HG02798 (cell line): ENCODE data around the gene SHISA7.

Experiments used
- ATAC-seq: cut with Tn5 transposase; IDR thresholded peaks from one replicate; pipeline ENCODE4 v1.9.1; 2021; ENCODE audit warnings: mild to moderate bottlenecking; ENCODE audit not compliant: unreplicated experiment, poor library complexity

Gene SHISA7

GRCh38 chr19:55464039-55464661 lies 21.1 kb upstream of the SHISA7 start:
- no peak for ATAC-seq

GRCh38 chr19:55463583-55464031 lies 20.5 kb upstream of the SHISA7 start:
- ATAC-seq = no peak

GRCh38 chr19:55462722-55463121 lies 19.6 kb upstream of the SHISA7 start:
- ATAC-seq = no peak

- no peak for ATAC-seq
Observed at GRCh38 chr19:55461974-55462626, 19.0 kb upstream of the SHISA7 start.

GRCh38 chr19:55461259-55461973 lies 18.3 kb upstream of the SHISA7 start, which contains the start of gene ISOC2:
TSS of gene ISOC2 (minus strand) at chr19:55461642. CDS start at chr19:55456486, 5,156 bp downstream.
- peak; percentile 97 for ATAC-seq

- no peak for ATAC-seq
Observed at GRCh38 chr19:55460670-55461258, 17.7 kb upstream of the SHISA7 start.

- no peak for ATAC-seq
Observed at GRCh38 chr19:55459950-55460657, 17.0 kb upstream of the SHISA7 start.

- no peak for ATAC-seq
Observed at GRCh38 chr19:55459551-55459949, 16.4 kb upstream of the SHISA7 start.

GRCh38 chr19:55457683-55458457 lies 14.8 kb upstream of the SHISA7 start:
- ATAC-seq = no peak

GRCh38 chr19:55456347-55456746 lies 13.2 kb upstream of the SHISA7 start:
- no peak for ATAC-seq

GRCh38 chr19:55455576-55456235 lies 12.6 kb upstream of the SHISA7 start:
- ATAC-seq = no peak

GRCh38 chr19:55454787-55455243 lies 11.7 kb upstream of the SHISA7 start:
- ATAC-seq = no peak

- no peak for ATAC-seq
Observed at GRCh38 chr19:55453511-55454260, 10.6 kb upstream of the SHISA7 start.

GRCh38 chr19:55452749-55453346 lies 9.7 kb upstream of the SHISA7 start:
- no peak for ATAC-seq

- no peak for ATAC-seq
Observed at GRCh38 chr19:55451965-55452748, 9.1 kb upstream of the SHISA7 start.

GRCh38 chr19:55451163-55451964 lies 8.3 kb upstream of the SHISA7 start:
- ATAC-seq = no peak
